Endothelial cell (in vitro differentiated cells): Measurements from ENCODE around the gene OR52E2. TPM values are rescaled to one million over a fixed set of nuclear protein-coding genes. Genes with fewer than 3 reads are reported as not detected.

Experiments used
- DNase-seq: peaks from one replicate; pipeline ENCODE4 v3.0.0; 2021; ENCODE audit warnings: low spot score
- H3K27ac Mint-ChIP-seq: one replicate; pipeline ENCODE4 v1.8.0; 2021; ENCODE audit warnings: mixed read lengths, inconsistent platforms; ENCODE audit not compliant: unreplicated experiment
- H3K27me3 Mint-ChIP-seq: one replicate; pipeline ENCODE4 v1.8.0; 2021; ENCODE audit warnings: mild to moderate bottlenecking, moderate library complexity, mixed read lengths, inconsistent platforms; ENCODE audit not compliant: unreplicated experiment
- H3K36me3 Mint-ChIP-seq: one replicate; pipeline ENCODE4 v1.8.0; 2021; ENCODE audit warnings: mild to moderate bottlenecking, low read depth, mixed read lengths, inconsistent platforms; ENCODE audit not compliant: unreplicated experiment
- H3K4me1 Mint-ChIP-seq: one replicate; pipeline ENCODE4 v1.8.0; 2021; ENCODE audit warnings: mild to moderate bottlenecking, mixed read lengths, inconsistent platforms; ENCODE audit not compliant: unreplicated experiment
- H3K4me3 Mint-ChIP-seq: one replicate; pipeline ENCODE4 v1.8.0; 2021; ENCODE audit warnings: mild to moderate bottlenecking, mixed read lengths, inconsistent platforms; ENCODE audit not compliant: unreplicated experiment
- H3K9me3 Mint-ChIP-seq: one replicate; pipeline ENCODE4 v1.8.0; 2021; ENCODE audit warnings: mixed read lengths, inconsistent platforms; ENCODE audit not compliant: unreplicated experiment
- total RNA-seq: library from RNA; stranded (reverse); fragmentation: NEBNext Ultra II Directional; extraction: Animal tissue kit (Norgen Biotek cat#: 25700); gene quantifications from one replicate; pipeline ENCODE4 v1.2.1, GENCODE V29; 2021; ENCODE audit not compliant: unreplicated experiment
- TF ChIP-seq, protein P1 (sequence below): fragments of 200-600 bp; sonication (generic); IDR thresholded peaks from one replicate; pipeline ENCODE4 v1.5.0; 2021; ENCODE audit warnings: antibody characterized with exemption; ENCODE audit not compliant: unreplicated experiment

The OR52E2 gene
- total RNA-seq, 1 donor from 2014 or later = not detected

DNA sequence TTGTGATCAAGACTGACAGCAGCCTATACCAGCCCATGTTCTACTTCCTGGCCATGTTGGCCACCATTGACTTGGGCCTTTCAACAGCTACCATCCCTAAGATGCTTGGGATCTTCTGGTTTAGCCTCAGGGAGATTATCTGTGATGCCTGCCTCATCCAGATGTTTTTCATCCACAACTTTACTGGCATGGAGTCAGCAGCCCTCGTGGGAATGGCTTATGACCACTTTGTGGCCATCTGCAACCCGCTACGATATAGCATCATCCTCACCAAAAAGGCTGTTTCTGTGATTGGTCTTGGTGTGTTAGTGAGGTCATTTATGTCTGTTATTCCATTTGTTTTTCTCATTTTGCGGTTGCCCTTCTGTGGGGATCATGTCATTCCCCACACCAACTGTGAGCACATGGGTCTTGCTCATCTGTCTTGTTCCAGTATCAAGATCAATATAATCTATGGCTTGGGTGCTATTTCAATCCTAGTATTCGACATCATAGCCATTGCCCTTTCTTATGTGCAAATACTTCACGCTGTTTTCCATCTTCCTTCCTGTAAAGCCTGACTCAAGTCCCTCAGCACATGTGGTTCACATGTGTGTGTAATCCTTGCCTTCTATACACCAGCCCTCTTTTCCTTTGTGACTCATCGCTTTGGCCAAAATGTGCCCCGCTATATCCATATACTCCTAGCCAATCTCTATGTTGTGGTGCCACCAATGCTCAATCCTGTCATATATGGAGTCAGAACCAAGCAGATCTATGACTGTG lies 33.6 kb upstream of the OR52E2 start:
- Mint-ChIP-seq H3K27me3 (no peaks in the 10 kb centered on the region), H3K4me1 (no peaks in the 10 kb centered on the region), H3K27ac (no peak overlapping the region), H3K36me3 (no peaks in the 10 kb centered on the region), H3K4me3 (no peak overlapping the region), H3K9me3 (no peaks in the 10 kb centered on the region)
- no peak for DNase-seq
- TF ChIP-seq, protein P1, sequence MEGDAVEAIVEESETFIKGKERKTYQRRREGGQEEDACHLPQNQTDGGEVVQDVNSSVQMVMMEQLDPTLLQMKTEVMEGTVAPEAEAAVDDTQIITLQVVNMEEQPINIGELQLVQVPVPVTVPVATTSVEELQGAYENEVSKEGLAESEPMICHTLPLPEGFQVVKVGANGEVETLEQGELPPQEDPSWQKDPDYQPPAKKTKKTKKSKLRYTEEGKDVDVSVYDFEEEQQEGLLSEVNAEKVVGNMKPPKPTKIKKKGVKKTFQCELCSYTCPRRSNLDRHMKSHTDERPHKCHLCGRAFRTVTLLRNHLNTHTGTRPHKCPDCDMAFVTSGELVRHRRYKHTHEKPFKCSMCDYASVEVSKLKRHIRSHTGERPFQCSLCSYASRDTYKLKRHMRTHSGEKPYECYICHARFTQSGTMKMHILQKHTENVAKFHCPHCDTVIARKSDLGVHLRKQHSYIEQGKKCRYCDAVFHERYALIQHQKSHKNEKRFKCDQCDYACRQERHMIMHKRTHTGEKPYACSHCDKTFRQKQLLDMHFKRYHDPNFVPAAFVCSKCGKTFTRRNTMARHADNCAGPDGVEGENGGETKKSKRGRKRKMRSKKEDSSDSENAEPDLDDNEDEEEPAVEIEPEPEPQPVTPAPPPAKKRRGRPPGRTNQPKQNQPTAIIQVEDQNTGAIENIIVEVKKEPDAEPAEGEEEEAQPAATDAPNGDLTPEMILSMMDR = no peak

DNA sequence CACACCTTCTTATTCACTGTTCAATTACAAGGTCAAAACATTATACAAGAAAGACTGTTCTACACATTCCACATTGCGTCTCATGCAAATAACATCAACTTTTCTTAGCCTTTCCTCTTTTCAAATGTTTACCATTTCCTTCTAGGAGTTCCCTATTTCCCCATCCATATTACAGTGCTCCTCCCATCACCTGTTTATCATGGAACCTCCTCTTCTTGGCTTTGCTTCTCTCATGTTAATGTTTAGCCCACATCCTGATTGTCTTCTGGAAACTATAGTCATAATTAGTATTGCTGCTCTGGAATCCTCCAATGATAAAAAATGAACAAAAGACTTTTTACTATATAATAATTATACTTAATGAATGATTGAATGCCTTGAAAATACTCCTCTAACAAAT lies 31.2 kb upstream of the OR52E2 start:
- no peaks in the 10 kb centered on the region for H3K9me3 Mint-ChIP-seq
- H3K4me3 Mint-ChIP-seq = no peak overlapping the region
- H3K4me1 Mint-ChIP-seq = peaks cover 3% of the 10 kb centered on the region
- TF ChIP-seq, protein P1 = no peak
- no peak overlapping the region for H3K27ac Mint-ChIP-seq
- no peak for DNase-seq
- H3K27me3 Mint-ChIP-seq = no peaks in the 10 kb centered on the region
- H3K36me3 Mint-ChIP-seq = no peaks in the 10 kb centered on the region

- H3K27ac Mint-ChIP-seq = no peak overlapping the region
These were observed 29.1 kb upstream of the OR52E2 start for GRCh38 chr11:5088556-5088955.

GRCh38 chr11:5083602-5084001 lies 24.2 kb upstream of the OR52E2 start:
- TF ChIP-seq, protein P1 = no peak
- H3K27ac Mint-ChIP-seq = no peak overlapping the region
- H3K4me3 Mint-ChIP-seq = no peak overlapping the region
- no peaks in the 10 kb centered on the region for H3K9me3 Mint-ChIP-seq
- H3K36me3 Mint-ChIP-seq = no peaks in the 10 kb centered on the region
- no peaks in the 10 kb centered on the region for H3K27me3 Mint-ChIP-seq
- DNase-seq = no peak
- H3K4me1 Mint-ChIP-seq = peaks cover 3% of the 10 kb centered on the region

More at GRCh38 chr11:5088556-5088955, 29.1 kb upstream of the OR52E2 start:
- no peak for DNase-seq
- H3K4me1 Mint-ChIP-seq = peaks cover 3% of the 10 kb centered on the region
- H3K27me3 Mint-ChIP-seq = no peaks in the 10 kb centered on the region
- no peaks in the 10 kb centered on the region for H3K9me3 Mint-ChIP-seq
- H3K4me3 Mint-ChIP-seq = no peak overlapping the region
- H3K36me3 Mint-ChIP-seq = no peaks in the 10 kb centered on the region
- TF ChIP-seq, protein P1 = no peak

DNA sequence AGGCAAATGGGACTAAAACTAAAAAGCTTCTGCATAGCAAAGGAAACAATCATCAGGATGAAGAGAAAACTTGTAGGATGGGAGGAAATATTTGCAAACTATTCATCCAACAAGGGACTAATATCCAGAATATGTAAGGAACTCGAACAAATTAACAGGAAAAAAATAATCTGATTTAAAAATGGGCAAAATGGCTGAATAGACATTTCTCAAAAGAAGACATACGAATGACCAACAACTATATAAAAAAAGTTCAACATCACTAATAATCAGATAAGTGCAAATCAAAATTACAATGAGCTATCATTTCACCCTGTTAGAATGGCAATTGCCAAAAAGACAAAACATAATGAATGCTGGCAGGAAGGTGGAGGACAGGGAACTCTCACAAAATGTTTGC lies 22.0 kb upstream of the OR52E2 start:
- H3K27ac Mint-ChIP-seq = no peak overlapping the region
- H3K27me3 Mint-ChIP-seq = no peaks in the 10 kb centered on the region
- no peak overlapping the region for H3K4me3 Mint-ChIP-seq
- TF ChIP-seq, protein P1 = no peak
- no peaks in the 10 kb centered on the region for H3K9me3 Mint-ChIP-seq
- H3K4me1 Mint-ChIP-seq = no peaks in the 10 kb centered on the region
- no peaks in the 10 kb centered on the region for H3K36me3 Mint-ChIP-seq
- no peak for DNase-seq
